ENCODE data around the gene EHBP1.

Gene EHBP1

GRCh38 chr2:63053081-63053888, 347.8 kb downstream of the EHBP1 start:
- H3K4me3 ChIP-seq (ENCODE audit: low read depth, low read length) = no peak overlapping the region

DNA sequence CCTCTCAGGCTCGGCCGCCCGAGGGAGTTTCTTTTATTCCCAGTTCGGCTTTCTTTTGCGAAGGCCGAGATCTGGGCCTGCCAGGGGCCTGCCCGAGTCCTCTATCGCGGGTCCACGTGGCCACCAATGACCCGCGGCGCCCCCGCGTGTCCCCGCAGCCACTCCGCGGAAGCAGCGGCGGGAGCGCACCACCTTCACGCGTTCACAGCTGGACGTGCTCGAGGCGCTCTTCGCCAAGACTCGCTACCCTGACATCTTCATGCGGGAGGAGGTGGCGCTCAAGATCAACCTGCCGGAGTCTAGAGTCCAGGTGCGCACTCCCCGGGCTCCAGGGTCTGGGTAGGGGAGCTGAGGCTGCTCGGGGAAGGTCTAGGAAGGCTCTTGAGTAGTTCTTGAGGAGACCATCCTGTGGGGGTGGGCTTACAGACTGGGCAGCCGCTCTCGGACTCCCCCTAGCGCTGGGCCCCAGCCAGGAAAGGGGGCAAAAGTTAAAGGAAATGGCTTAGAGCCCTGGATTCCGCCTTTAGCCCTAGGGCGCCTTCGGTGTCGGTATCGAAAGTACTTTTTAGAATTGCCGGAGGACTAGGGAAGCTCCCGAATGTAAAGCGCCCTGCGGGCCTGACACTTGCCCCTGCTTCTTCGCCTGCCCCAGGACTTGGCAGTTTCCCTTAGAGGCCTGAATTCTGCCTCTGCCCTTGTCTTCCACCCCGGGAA, 348.5 kb downstream of the EHBP1 start:
- H3K4me2 ChIP-seq (ENCODE audit: low read length) = peak overlapping the region; percentile 55
- H3K36me3 ChIP-seq (ENCODE audit: control insufficient read depth, insufficient read depth, low read length) = no peaks in the 10 kb centered on the region
- TF ChIP-seq, protein P1, sequence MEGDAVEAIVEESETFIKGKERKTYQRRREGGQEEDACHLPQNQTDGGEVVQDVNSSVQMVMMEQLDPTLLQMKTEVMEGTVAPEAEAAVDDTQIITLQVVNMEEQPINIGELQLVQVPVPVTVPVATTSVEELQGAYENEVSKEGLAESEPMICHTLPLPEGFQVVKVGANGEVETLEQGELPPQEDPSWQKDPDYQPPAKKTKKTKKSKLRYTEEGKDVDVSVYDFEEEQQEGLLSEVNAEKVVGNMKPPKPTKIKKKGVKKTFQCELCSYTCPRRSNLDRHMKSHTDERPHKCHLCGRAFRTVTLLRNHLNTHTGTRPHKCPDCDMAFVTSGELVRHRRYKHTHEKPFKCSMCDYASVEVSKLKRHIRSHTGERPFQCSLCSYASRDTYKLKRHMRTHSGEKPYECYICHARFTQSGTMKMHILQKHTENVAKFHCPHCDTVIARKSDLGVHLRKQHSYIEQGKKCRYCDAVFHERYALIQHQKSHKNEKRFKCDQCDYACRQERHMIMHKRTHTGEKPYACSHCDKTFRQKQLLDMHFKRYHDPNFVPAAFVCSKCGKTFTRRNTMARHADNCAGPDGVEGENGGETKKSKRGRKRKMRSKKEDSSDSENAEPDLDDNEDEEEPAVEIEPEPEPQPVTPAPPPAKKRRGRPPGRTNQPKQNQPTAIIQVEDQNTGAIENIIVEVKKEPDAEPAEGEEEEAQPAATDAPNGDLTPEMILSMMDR (IDR thresholded peaks at IDR 0.05) = no peak
- H3K9ac ChIP-seq = no peak overlapping the region
- H3K27ac ChIP-seq = no peak overlapping the region
- no peaks in the 10 kb centered on the region for H3K79me2 ChIP-seq
- no peak overlapping the region for H3K4me3 ChIP-seq (ENCODE audit: low read depth, low read length)
- peaks cover 3% of the 10 kb centered on the region for H3K4me1 ChIP-seq
- H2AFZ ChIP-seq = no peak overlapping the region
- H3K27me3 ChIP-seq (ENCODE audit: control insufficient read depth, insufficient read depth, low read length) = peaks cover 30% of the 10 kb centered on the region
- H3K9me3 ChIP-seq (ENCODE audit: control insufficient read depth, low read length) = no peaks in the 10 kb centered on the region

More at GRCh38 chr2:63053081-63053888, 347.8 kb downstream of the EHBP1 start:
- Histone ChIP-seq H3K27me3 (ENCODE audit: control insufficient read depth, insufficient read depth, low read length) (peaks cover 28% of the 10 kb centered on the region), H3K36me3 (ENCODE audit: control insufficient read depth, insufficient read depth, low read length) (no peaks in the 10 kb centered on the region), H2AFZ (no peak overlapping the region), H3K27ac (no peak overlapping the region), H3K79me2 (no peaks in the 10 kb centered on the region), H3K9ac (no peak overlapping the region), H3K4me1 (peaks cover 3% of the 10 kb centered on the region), H3K9me3 (ENCODE audit: control insufficient read depth, low read length) (no peaks in the 10 kb centered on the region), H3K4me2 (ENCODE audit: low read length) (peak overlapping the region; percentile 55)
- TF ChIP-seq, protein P1 (IDR thresholded peaks at IDR 0.05) = no peak

DNA sequence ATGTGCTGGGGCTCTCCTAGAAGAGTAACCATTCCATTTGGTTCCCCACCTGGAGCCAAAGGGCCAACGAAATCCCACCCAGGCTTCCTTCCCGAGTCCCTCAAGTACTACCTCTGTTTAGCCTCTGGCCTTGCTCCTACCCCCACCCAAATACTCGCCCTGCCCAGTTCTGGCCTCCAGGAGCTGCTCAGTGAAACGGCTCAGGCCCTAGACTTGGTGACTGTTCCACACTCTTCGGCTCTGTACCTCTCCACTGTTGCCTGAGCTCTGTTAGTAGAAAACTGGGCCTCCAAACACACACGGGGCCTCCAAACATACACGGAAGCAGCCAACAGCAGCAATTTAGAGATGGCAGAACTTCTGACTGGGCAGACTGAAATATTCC, 349.3 kb downstream of the EHBP1 start:
- no peak overlapping the region for H3K9ac ChIP-seq
- no peak overlapping the region for H3K27ac ChIP-seq
- no peaks in the 10 kb centered on the region for H3K79me2 ChIP-seq
- TF ChIP-seq, protein P1 (IDR thresholded peaks at IDR 0.05) = no peak
- H3K36me3 ChIP-seq (ENCODE audit: control insufficient read depth, insufficient read depth, low read length) = no peaks in the 10 kb centered on the region
- no peaks in the 10 kb centered on the region for H3K9me3 ChIP-seq (ENCODE audit: control insufficient read depth, low read length)
- H3K4me2 ChIP-seq (ENCODE audit: low read length) = no peak overlapping the region
- no peak overlapping the region for H3K4me3 ChIP-seq (ENCODE audit: low read depth, low read length)
- H2AFZ ChIP-seq = no peak overlapping the region
- H3K27me3 ChIP-seq (ENCODE audit: control insufficient read depth, insufficient read depth, low read length) = peaks cover 29% of the 10 kb centered on the region
- no peaks in the 10 kb centered on the region for H3K4me1 ChIP-seq

GRCh38 chr2:63055226-63056106, 350.0 kb downstream of the EHBP1 start:
- H3K4me3 ChIP-seq (ENCODE audit: low read depth, low read length) = no peak overlapping the region
- H3K27ac ChIP-seq = no peak overlapping the region
- peak overlapping the region; percentile 32 for H3K4me2 ChIP-seq (ENCODE audit: low read length)
- H3K9ac ChIP-seq = no peak overlapping the region
- H3K9me3 ChIP-seq (ENCODE audit: control insufficient read depth, low read length) = no peaks in the 10 kb centered on the region
- H3K27me3 ChIP-seq (ENCODE audit: control insufficient read depth, insufficient read depth, low read length) = peaks cover 29% of the 10 kb centered on the region
- TF ChIP-seq, protein P1 (IDR thresholded peaks at IDR 0.05) = no peak
- H3K36me3 ChIP-seq (ENCODE audit: control insufficient read depth, insufficient read depth, low read length) = no peaks in the 10 kb centered on the region
- no peaks in the 10 kb centered on the region for H3K79me2 ChIP-seq
- H3K4me1 ChIP-seq = no peaks in the 10 kb centered on the region
- H2AFZ ChIP-seq = peak overlapping the region; percentile 29

Measured in parathyroid adenoma (tissue), 2 donors.